Gastrocnemius medialis (tissue), 4 donors: ENCODE measurements around the gene XKR7. TPM values are rescaled to one million over a fixed set of nuclear protein-coding genes. Genes with fewer than 3 reads are reported as not detected.

Experiments used
- ATAC-seq, 2 donors: fragments of 150-250 bp; one replicate each; pipeline ENCODE4 v1.9.1; 2016
- DNase-seq, 2 donors: peaks; one replicate each; pipeline ENCODE4 v3.0.0-alpha.2; 2019
- H3K27ac ChIP-seq, 4 donors: fragments of 200-600 bp; sonication (generic); 1 replicate in 1 of 4; 2 replicates in 3 of 4; pipeline ENCODE4 v1.5.1; 2016 to 2018; ENCODE audit warnings: mild to moderate bottlenecking in 2 of 4, moderate library complexity in 1 of 4
- H3K27me3 ChIP-seq, 3 donors: fragments of 200-600 bp; sonication (generic) in 2 of 3; 1 replicate in 1 of 3; 2 replicates in 2 of 3; pipeline versions ENCODE4 v1.5.1 to v1.6.0; 2016 to 2019; ENCODE audit warnings: mild to moderate bottlenecking in 1 of 3, moderate library complexity in 1 of 3
- H3K36me3 ChIP-seq, 2 donors: fragments of 200-600 bp; sonication (generic) in 1 of 2; one replicate each; pipeline ENCODE4 v1.5.1; 2017 to 2018
- H3K4me1 ChIP-seq, 2 donors: fragments of 200-600 bp; sonication (generic) in 1 of 2; one replicate each; pipeline ENCODE4 v1.5.1; 2016 to 2017; ENCODE audit warnings: mild to moderate bottlenecking in 2 of 2
- H3K4me3 ChIP-seq, 4 donors: fragments of 200-600 bp; sonication (generic) in 3 of 4; 1 replicate in 1 of 4; 2 replicates in 3 of 4; pipeline ENCODE4 v1.5.1; 2016 to 2019; ENCODE audit warnings: mild to moderate bottlenecking in 2 of 4
- H3K9me3 ChIP-seq, 3 donors: fragments of 200-600 bp; sonication (generic) in 2 of 3; 1 replicate in 1 of 3; 2 replicates in 2 of 3; pipeline ENCODE4 v1.5.1; 2016 to 2019
- POLR2A ChIP-seq, 2 donors: fragments of 450-650 bp; IDR thresholded peaks; one replicate each; pipeline ENCODE4 v1.6.1; 2017; ENCODE audit warnings: antibody characterized with exemption in 2 of 2, mild to moderate bottlenecking in 2 of 2, moderate library complexity in 2 of 2
- in situ Hi-C, 4 donors: fragments of 200-750 bp; cut with MboI; loops; one replicate each; pipeline versions ENCODE4 v1.15.0 to v1.8.0; 2017; ENCODE audit warnings: low sequenced_read_pairs in 4 of 4
- intact Hi-C: fragments of 100-400 bp; cut with DNase I; formaldehyde crosslinking; loops from one replicate; pipeline ENCODE4 v1.15.1; 2023; ENCODE audit warnings: low total_unique reads
- total RNA-seq, 4 donors: library from RNA; depleted of rRNA; stranded (reverse); fragments of >200 nt; gene quantifications; one replicate each; pipeline versions ENCODE4 v1.1.0 to v1.2.3, GENCODE V29; 2016
- TF ChIP-seq, protein P1 (sequence below), 5 experiments: fragments of 450-650 bp in 3 of 5; fragments of 200-600 bp in 2 of 5; sonication (generic) in 2 of 5; IDR thresholded peaks in 4 of 5; conservative IDR thresholded peaks in 1 of 5; 1 replicate in 4 of 5; 2 replicates in 1 of 5; pipeline ENCODE4 v1.5.1; 2016 to 2019; ENCODE audit warnings: antibody characterized with exemption in 5 of 5, mild to moderate bottlenecking in 3 of 5, moderate library complexity in 3 of 5

Gene XKR7
- total RNA-seq, 4 donors from 2014 or later: not detected

DNA sequence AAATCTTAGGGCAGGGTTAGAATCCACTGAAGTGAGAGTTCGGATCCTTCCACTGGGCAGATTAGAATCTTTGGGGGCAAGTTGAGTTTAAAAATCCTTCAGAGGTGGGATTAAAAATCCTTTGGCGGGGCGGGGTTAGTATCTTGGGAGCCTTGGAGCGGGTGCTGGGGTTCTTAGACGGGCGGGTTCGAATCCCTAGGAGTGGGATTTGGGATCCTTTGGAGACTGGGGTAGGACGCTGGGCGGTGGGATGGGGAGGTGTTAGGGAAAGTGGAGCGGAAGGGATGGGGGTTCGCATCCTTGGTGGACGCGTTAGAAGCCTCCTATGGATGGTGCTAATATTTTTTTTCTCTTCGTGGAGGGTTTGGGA, 83.8 kb downstream of the XKR7 start:
- no peak for TF ChIP-seq POLR2A (IDR thresholded peaks at IDR 0.05)
- TF ChIP-seq, protein P1, sequence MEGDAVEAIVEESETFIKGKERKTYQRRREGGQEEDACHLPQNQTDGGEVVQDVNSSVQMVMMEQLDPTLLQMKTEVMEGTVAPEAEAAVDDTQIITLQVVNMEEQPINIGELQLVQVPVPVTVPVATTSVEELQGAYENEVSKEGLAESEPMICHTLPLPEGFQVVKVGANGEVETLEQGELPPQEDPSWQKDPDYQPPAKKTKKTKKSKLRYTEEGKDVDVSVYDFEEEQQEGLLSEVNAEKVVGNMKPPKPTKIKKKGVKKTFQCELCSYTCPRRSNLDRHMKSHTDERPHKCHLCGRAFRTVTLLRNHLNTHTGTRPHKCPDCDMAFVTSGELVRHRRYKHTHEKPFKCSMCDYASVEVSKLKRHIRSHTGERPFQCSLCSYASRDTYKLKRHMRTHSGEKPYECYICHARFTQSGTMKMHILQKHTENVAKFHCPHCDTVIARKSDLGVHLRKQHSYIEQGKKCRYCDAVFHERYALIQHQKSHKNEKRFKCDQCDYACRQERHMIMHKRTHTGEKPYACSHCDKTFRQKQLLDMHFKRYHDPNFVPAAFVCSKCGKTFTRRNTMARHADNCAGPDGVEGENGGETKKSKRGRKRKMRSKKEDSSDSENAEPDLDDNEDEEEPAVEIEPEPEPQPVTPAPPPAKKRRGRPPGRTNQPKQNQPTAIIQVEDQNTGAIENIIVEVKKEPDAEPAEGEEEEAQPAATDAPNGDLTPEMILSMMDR (IDR thresholded peaks at IDR 0.05 in 4 of 5, conservative IDR thresholded peaks at IDR 0.05 in 1 of 5): no peak
- Histone ChIP-seq H3K9me3 (no peaks in the 10 kb centered on the region), H3K4me3 (peak overlapping the region in 2 of 4 donors; percentile 27 to 40), H3K27ac (no peak overlapping the region), H3K36me3 (no peaks in the 10 kb centered on the region), H3K4me1 (peaks cover 0 to 4% of the 10 kb centered on the region in 2 donors), H3K27me3 (peaks cover 44 to 61% (median 53%) of the 10 kb centered on the region in 3 donors)
- ATAC-seq: no peak
- in situ Hi-C loops (no loop called here), intact Hi-C loops (no loop called here)
- DNase-seq: no peak

DNA sequence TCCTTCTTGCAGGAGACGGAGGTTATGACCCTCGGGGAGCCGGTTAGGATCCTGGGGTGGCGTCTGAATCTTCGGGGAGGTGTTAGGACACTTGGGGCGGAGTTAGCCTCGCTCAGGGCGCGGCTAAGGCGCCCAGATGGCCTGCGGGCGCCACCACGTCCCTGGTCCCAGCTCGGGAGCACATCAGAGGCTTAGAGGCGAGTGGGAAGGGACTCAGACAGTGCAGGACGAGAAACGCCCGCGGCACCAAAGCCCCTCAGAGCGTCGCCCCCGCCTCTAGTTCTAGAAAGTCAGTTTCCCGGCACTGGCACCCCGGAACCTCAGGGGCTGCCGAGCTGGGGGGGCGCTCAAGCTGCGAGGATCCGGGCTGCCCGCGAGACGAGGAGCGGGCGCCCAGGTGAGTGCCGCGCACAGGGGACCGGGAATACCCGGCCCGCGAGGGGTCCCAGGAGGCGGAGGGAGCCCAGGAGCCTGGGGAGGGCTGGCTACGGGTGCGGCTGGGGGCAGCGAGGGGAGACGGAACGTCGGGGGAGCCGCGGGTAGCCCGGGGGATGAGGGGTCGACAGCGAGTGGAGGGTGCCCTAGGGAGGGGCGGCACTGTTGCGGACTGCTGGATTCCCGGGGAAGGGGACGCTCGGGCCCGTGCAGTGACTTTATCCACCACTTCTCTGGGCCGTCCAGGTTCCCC, 84.3 kb downstream of the XKR7 start, which contains the start of gene HCK:
HCK (plus strand) TSS at position 153 of the 688 bp plus-strand sequence.
- in situ Hi-C loops: no loop called here
- DNase-seq (no peak), ATAC-seq (no peak)
- peak within 1 kb of the TSS in 1 of 4 donors; percentile 33 for H3K27ac ChIP-seq
- peak within 1 kb of the TSS; percentile 17 to 40 (median 23) for H3K4me3 ChIP-seq
- TF ChIP-seq, protein P1 (IDR thresholded peaks at IDR 0.05 in 4 of 5, conservative IDR thresholded peaks at IDR 0.05 in 1 of 5): no peak
- no peak for TF ChIP-seq POLR2A (IDR thresholded peaks at IDR 0.05)
- H3K36me3 ChIP-seq: no peaks in the 10 kb centered on the region
- peaks cover 0 to 4% of the 10 kb centered on the region in 2 donors for H3K4me1 ChIP-seq
- intact Hi-C loops: no loop called here
- H3K9me3 ChIP-seq: no peaks in the 10 kb centered on the region
- H3K27me3 ChIP-seq: peaks cover 44 to 64% (median 53%) of the 10 kb centered on the region in 3 donors

DNA sequence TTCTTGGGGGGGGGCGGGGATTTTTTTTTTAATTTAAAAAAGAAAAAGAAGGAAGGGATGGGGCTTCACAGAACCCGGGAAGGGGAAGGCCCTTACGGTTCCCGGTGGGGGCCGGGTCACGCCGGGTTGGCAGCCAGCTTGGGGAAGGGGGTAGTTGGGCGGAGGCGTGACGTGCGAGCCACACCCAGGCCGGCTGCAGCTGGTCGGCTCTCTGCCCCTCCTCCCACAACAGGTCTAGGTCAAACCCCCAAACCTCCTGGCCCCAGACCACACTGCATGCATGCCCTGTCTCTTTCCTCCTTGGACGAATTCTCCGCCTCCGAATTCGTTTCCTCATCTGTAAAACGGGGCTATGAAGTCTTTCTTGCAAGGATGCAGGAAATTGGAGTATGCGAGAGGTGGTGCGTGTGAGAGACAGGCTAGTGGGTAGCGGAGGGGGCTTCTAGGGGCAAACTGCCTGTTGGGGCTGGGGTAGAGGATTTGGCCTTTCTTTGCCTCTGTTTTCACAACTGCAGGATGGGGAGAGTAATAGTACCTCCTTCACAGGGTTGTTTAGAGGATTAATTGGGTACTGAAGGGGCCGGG, 84.9 kb downstream of the XKR7 start:
- in situ Hi-C loops: no loop called here
- H3K27me3 ChIP-seq: peaks cover 47 to 67% (median 53%) of the 10 kb centered on the region in 3 donors
- intact Hi-C loops: no loop called here

More for the DNA sequence above, 84.9 kb downstream of the XKR7 start:
- Histone ChIP-seq H3K4me3 (peak overlapping the region in 2 of 4 donors; percentile 27 to 40), H3K36me3 (no peaks in the 10 kb centered on the region), H3K9me3 (no peaks in the 10 kb centered on the region), H3K27ac (no peak overlapping the region), H3K4me1 (peaks cover 0 to 4% of the 10 kb centered on the region in 2 donors)
- DNase-seq (peak in 1 of 2 donors; percentile 42), ATAC-seq (no peak)
- no peak for TF ChIP-seq POLR2A (IDR thresholded peaks at IDR 0.05)
- TF ChIP-seq, protein P1 (IDR thresholded peaks at IDR 0.05 in 4 of 5, conservative IDR thresholded peaks at IDR 0.05 in 1 of 5): no peak

Other genes with a start within 250 kb of the XKR7 start
- 10 to 100 TPM; 41.5 to 87.8 (median 55.3) TPM for gene BCL2L1, start 245.3 kb upstream of the XKR7 start, total RNA-seq
- 1 to 10 TPM in 2 of 4 donors, under 1 TPM in 2; 0.46 to 1.9 (median 1.0) TPM for gene TPX2, start 228.9 kb upstream of the XKR7 start, total RNA-seq
- gene MYLK2, start 148.8 kb upstream of the XKR7 start, total RNA-seq: 100 to 1,000 TPM in 2 of 4 donors, 10 to 100 TPM in 2; 17.2 to 255 (median 88.4) TPM
- gene FOXS1, start 122.5 kb upstream of the XKR7 start, total RNA-seq: under 1 TPM in 1 of 4 donors, not detected in 3; 0.33 TPM
- gene DUSP15, start 97.6 kb upstream of the XKR7 start, total RNA-seq: 1 to 10 TPM in 1 of 4 donors, not detected in 3; 1.1 TPM
- not detected for gene TTLL9, start 97.5 kb upstream of the XKR7 start, total RNA-seq
- gene PDRG1, start 16.1 kb upstream of the XKR7 start, total RNA-seq: 10 to 100 TPM in 2 of 4 donors, 1 to 10 TPM in 2; 7.0 to 12.9 (median 9.6) TPM
- gene CCM2L, start 42.3 kb downstream of the XKR7 start, total RNA-seq: 1 to 10 TPM; 2.2 to 5.8 (median 3.2) TPM
- gene HCK, start 84.1 kb downstream of the XKR7 start, total RNA-seq: 1 to 10 TPM; 1.4 to 4.7 (median 4.2) TPM
- gene TM9SF4, start 141.6 kb downstream of the XKR7 start, total RNA-seq: 10 to 100 TPM; 18.0 to 22.9 (median 21.0) TPM
- gene PLAGL2, start 239.6 kb downstream of the XKR7 start, total RNA-seq: 1 to 10 TPM; 1.4 to 6.5 (median 5.8) TPM
- gene POFUT1, start 239.7 kb downstream of the XKR7 start, total RNA-seq: 10 to 100 TPM; 15.3 to 20.7 (median 18.4) TPM